Smooth muscle cell (in vitro differentiated cells): ENCODE data around the gene PEX7. TPM values are rescaled to one million over a fixed set of nuclear protein-coding genes. Genes with fewer than 3 reads are reported as not detected.

Experiments used
- DNase-seq: peaks from one replicate; lab custom pipeline; 2025; ENCODE audit not compliant: unreplicated experiment; lab: John Stamatoyannopoulos, UW
- H2AFZ ChIP-seq: fragments of 200-600 bp; sonication (generic); 2 replicates; pipeline ENCODE4 v1.6.0; 2016; ENCODE audit warnings: antibody characterized with exemption, low read depth, mild to moderate bottlenecking
- H3F3A ChIP-seq: fragments of 200-600 bp; sonication (generic); 2 replicates; pipeline ENCODE4 v1.6.0; 2017; ENCODE audit warnings: antibody characterized with exemption, low read depth
- H3K27ac ChIP-seq: fragments of 200-600 bp; sonication (generic); 2 replicates; pipeline ENCODE4 v1.5.1; 2016; ENCODE audit warnings: low read depth, mild to moderate bottlenecking
- H3K27me3 ChIP-seq: fragments of 200-600 bp; sonication (generic); 2 replicates; pipeline ENCODE4 v1.6.1; 2016; ENCODE audit warnings: low read depth, mild to moderate bottlenecking
- H3K36me3 ChIP-seq: fragments of 200-600 bp; sonication (generic); 2 replicates; pipeline ENCODE4 v1.5.1; 2016; ENCODE audit warnings: low read depth
- H3K4me1 ChIP-seq: fragments of 200-600 bp; sonication (generic); 2 replicates; pipeline ENCODE4 v1.5.1; 2016; ENCODE audit warnings: low read depth
- H3K4me2 ChIP-seq: fragments of 200-600 bp; sonication (generic); 2 replicates; pipeline ENCODE4 v1.6.0; 2016; ENCODE audit warnings: mild to moderate bottlenecking
- H3K4me3 ChIP-seq: fragments of 200-600 bp; sonication (generic); 2 replicates; pipeline ENCODE4 v1.5.1; 2016; ENCODE audit warnings: mild to moderate bottlenecking
- H3K79me2 ChIP-seq: fragments of 200-600 bp; sonication (generic); 2 replicates; pipeline ENCODE4 v1.6.0; 2016; ENCODE audit warnings: low read depth, mild to moderate bottlenecking
- H3K9ac ChIP-seq: fragments of 200-600 bp; sonication (generic); 2 replicates; pipeline ENCODE4 v1.6.0; 2016; ENCODE audit warnings: low read depth
- H3K9me3 ChIP-seq: fragments of 200-600 bp; sonication (generic); replicated peaks from 2 replicates; pipeline ENCODE4 v1.5.1; 2016; ENCODE audit warnings: low read depth
- H4K20me1 ChIP-seq: fragments of 200-600 bp; sonication (generic); 2 replicates; pipeline ENCODE4 v1.6.0; 2016; ENCODE audit warnings: low read depth
- WGBS: methylation state at CpG from one replicate; pipeline ENCODE4 v1.1.7; 2016; ENCODE audit warnings: low lambda C conversion rate; 5-methylcytosine and 5-hydroxymethylcytosine counted together
- polyA plus RNA-seq: library from polyadenylated mRNA; unstranded; fragments of >200 nt; fragmentation: Nextera tagmentation; extraction: Ambion mirVana; gene quantifications from 2 replicates; pipeline ENCODE4 v1.2.1, GENCODE V29; 2016
- total RNA-seq: library from RNA; depleted of rRNA; stranded (reverse); fragments of >200 nt; gene quantifications from 2 replicates; pipeline ENCODE4 v1.2.3, GENCODE V29; 2014
- TF ChIP-seq, protein P1 (sequence below): fragments of 200-600 bp; sonication (generic); IDR thresholded peaks from 2 replicates; pipeline ENCODE4 v1.5.1; 2017; ENCODE audit warnings: borderline replicate concordance, mild to moderate bottlenecking, antibody characterized with exemption; ENCODE audit not compliant: insufficient read depth, poor library complexity, severe bottlenecking

PEX7 gene
- total and polyA plus RNA-seq, 2 experiments from 2014 or later, result 10.3 to 14.4 TPM

DNA sequence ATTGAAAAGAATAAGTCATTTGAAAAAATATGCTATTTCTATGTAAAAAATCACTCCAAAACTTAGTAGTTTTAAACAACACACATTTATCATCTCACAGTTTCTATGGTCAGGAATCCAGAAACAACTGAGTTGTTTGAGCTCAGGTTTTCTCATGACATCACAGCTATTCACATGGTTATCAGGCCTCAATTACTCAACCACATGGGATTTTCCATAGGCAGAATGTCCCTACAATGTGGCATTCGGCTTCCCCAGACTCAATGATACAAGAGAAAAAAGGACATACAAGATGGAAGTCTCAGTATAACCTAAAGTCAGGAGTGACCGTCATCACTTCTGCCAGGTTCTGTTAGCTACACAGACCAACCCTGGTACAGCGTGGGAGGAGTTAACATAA is 96.3 kb downstream of the PEX7 start:
- Histone ChIP-seq H3K79me2 (no peaks in the 10 kb centered on the region), H3K27me3 (peaks cover 58% of the 10 kb centered on the region), H3K4me2 (no peak overlapping the region), H3K4me3 (no peak overlapping the region), H4K20me1 (no peaks in the 10 kb centered on the region), H2AFZ (no peak overlapping the region), H3F3A (no peaks in the 10 kb centered on the region), H3K9me3 (no peaks in the 10 kb centered on the region), H3K9ac (no peak overlapping the region), H3K4me1 (peaks cover 18% of the 10 kb centered on the region), H3K36me3 (no peaks in the 10 kb centered on the region), H3K27ac (no peak overlapping the region)
- TF ChIP-seq, protein P1, sequence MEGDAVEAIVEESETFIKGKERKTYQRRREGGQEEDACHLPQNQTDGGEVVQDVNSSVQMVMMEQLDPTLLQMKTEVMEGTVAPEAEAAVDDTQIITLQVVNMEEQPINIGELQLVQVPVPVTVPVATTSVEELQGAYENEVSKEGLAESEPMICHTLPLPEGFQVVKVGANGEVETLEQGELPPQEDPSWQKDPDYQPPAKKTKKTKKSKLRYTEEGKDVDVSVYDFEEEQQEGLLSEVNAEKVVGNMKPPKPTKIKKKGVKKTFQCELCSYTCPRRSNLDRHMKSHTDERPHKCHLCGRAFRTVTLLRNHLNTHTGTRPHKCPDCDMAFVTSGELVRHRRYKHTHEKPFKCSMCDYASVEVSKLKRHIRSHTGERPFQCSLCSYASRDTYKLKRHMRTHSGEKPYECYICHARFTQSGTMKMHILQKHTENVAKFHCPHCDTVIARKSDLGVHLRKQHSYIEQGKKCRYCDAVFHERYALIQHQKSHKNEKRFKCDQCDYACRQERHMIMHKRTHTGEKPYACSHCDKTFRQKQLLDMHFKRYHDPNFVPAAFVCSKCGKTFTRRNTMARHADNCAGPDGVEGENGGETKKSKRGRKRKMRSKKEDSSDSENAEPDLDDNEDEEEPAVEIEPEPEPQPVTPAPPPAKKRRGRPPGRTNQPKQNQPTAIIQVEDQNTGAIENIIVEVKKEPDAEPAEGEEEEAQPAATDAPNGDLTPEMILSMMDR, result no peak
- 77% methylated on average over 3 of the region's 3 CpGs for WGBS
- no peak for DNase-seq

DNA sequence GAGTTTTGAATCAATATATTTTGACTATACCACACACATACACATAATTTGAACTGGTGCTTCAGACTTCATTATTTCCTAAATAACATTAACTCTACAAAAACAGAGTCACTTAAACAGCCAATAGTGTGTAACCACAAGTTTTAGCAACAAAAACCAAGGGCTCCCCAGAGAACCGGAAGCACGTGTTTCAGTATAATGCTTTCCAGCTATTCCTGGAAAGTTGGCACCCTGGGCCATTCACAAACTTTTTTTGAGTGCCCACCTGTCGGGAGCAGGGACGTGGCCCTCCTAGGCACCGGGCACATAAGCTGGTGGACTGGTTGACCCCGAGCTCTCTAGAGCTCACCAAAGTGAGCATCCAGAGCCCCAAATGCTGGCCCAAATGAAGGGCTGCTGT is 97.8 kb downstream of the PEX7 start:
- WGBS, result 57% methylated on average over 6 of the region's 6 CpGs
- H3K4me2 ChIP-seq, result peak overlapping the region; percentile 98
- H3K4me1 ChIP-seq, result peaks cover 18% of the 10 kb centered on the region
- no peaks in the 10 kb centered on the region for H4K20me1 ChIP-seq
- H2AFZ ChIP-seq, result no peak overlapping the region
- H3K27me3 ChIP-seq, result peaks cover 73% of the 10 kb centered on the region
- H3K36me3 ChIP-seq, result no peaks in the 10 kb centered on the region
- TF ChIP-seq, protein P1, result no peak
- no peak overlapping the region for H3K9ac ChIP-seq
- H3K27ac ChIP-seq, result no peak overlapping the region
- DNase-seq, result no peak
- no peaks in the 10 kb centered on the region for H3F3A ChIP-seq
- no peaks in the 10 kb centered on the region for H3K79me2 ChIP-seq
- no peaks in the 10 kb centered on the region for H3K9me3 ChIP-seq
- H3K4me3 ChIP-seq, result peak overlapping the region; percentile 60

DNA sequence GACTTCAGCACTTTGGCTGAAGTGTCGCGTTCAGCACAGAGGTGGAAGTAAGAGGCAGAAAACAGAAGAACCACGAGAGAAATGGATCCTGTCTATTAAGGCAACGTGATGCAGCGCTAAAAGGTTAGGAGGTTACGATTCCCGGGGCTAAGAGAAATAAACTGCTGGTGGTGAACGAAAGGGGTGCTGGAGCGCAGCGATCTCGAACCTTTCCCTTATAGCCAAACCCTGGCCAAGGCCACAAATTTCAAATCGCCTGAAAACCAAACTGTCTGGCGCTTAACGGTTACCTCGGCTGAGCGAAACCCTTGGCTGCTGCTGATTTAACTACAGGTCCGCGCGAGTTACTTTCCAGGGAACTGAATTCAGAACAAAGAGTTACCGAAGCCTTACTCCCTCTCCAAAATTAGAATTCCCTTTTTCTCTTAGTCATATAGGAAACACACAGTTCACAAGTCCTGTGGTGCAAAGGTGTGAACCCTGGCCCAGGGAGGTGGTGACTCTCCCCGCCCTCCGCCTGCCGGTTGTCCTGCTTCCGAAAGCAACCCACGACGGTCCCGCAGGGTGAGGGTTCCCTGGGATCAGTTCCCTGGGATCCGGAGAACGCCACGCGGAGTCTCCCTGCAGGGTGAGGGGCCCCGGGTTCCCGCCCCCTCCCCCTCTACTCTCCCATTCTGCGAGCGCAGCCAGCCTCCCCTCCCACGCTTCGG is 98.4 kb downstream of the PEX7 start:
- no peaks in the 10 kb centered on the region for H3K9me3 ChIP-seq
- no peak overlapping the region for H3K9ac ChIP-seq
- no peaks in the 10 kb centered on the region for H3F3A ChIP-seq
- no peaks in the 10 kb centered on the region for H3K36me3 ChIP-seq
- H3K4me2 ChIP-seq, result peak overlapping the region; percentile 98
- no peaks in the 10 kb centered on the region for H3K79me2 ChIP-seq
- H4K20me1 ChIP-seq, result no peaks in the 10 kb centered on the region
- peaks cover 79% of the 10 kb centered on the region for H3K27me3 ChIP-seq
- no peak for DNase-seq
- no peak overlapping the region for H3K27ac ChIP-seq
- H3K4me1 ChIP-seq, result peaks cover 18% of the 10 kb centered on the region
- H3K4me3 ChIP-seq, result peak overlapping the region; percentile 60
- peak overlapping the region; percentile 62 for H2AFZ ChIP-seq
- TF ChIP-seq, protein P1, result no peak
- 8% methylated on average over 33 of the region's 37 CpGs for WGBS

DNA sequence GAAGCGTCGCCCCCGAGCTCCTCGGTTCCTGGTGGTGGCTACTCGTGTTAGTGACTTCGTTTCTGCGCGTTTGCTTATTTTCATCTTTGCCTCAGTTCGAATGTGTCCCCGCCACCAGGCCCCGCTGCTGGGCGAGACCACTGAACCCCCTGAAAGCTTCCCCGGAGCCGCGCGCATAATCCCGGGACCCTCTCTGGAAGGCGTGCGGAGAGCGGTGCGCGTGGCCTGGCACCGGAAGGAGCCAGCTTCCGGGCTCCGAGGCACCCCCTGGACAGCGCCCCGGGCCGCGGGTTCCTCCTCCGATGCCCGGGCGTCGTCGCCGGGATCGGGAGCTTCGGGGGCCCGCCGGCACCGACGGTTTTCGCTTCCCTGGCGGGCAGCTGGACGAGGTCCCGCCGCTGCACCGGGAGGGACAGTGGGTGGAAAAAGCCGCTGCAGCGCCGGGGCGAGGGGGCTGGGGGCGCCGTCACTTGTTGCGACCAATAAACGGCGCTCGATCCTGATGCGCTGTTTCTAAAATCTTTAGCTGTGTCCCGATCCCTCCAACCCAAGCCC is 99.1 kb downstream of the PEX7 start:
- peak overlapping the region; percentile 62 for H2AFZ ChIP-seq
- peak overlapping the region; percentile 98 for H3K4me2 ChIP-seq
- TF ChIP-seq, protein P1, result no peak
- H4K20me1 ChIP-seq, result no peaks in the 10 kb centered on the region
- H3K27ac ChIP-seq, result no peak overlapping the region
- no peaks in the 10 kb centered on the region for H3K36me3 ChIP-seq
- peaks cover 18% of the 10 kb centered on the region for H3K4me1 ChIP-seq
- H3K79me2 ChIP-seq, result no peaks in the 10 kb centered on the region
- WGBS, result 1% methylated on average over 52 of the region's 59 CpGs
- H3K9me3 ChIP-seq, result no peaks in the 10 kb centered on the region
- DNase-seq, result no peak
- H3K27me3 ChIP-seq, result peaks cover 85% of the 10 kb centered on the region
- no peaks in the 10 kb centered on the region for H3F3A ChIP-seq
- H3K4me3 ChIP-seq, result peak overlapping the region; percentile 60
- H3K9ac ChIP-seq, result no peak overlapping the region
